Measurements from ENCODE around the gene RIMBP2.

Gene RIMBP2

GRCh38 chr12:130463275-130463658 is 252.8 kb downstream of the RIMBP2 start:
- H3K9me3 ChIP-seq (ENCODE audit: control insufficient read depth, low read length), result no peaks in the 10 kb centered on the region
- H3K36me3 ChIP-seq (ENCODE audit: control insufficient read depth, insufficient read depth, low read length), result no peaks in the 10 kb centered on the region
- WGBS, 2 experiments, result 85 to 87% methylated on average over 9 of the region's 9 CpGs
- H3K4me1 ChIP-seq (ENCODE audit: control insufficient read depth, insufficient read depth, low read length), result no peaks in the 10 kb centered on the region
- no peaks in the 10 kb centered on the region for H3K27me3 ChIP-seq (ENCODE audit: control insufficient read depth, insufficient read depth, low read length, poor library complexity, severe bottlenecking)
- no peak overlapping the region for H3K27ac ChIP-seq (ENCODE audit: insufficient read depth, low read depth, low read length, poor library complexity, severe bottlenecking)
- no peak overlapping the region for H3K4me3 ChIP-seq (ENCODE audit: insufficient read depth, low read depth, low read length)

- Histone ChIP-seq H3K27me3 (ENCODE audit: control insufficient read depth, insufficient read depth, low read length, poor library complexity, severe bottlenecking) (no peaks in the 10 kb centered on the region), H3K36me3 (ENCODE audit: control insufficient read depth, insufficient read depth, low read length) (no peaks in the 10 kb centered on the region), H3K4me3 (ENCODE audit: insufficient read depth, low read depth, low read length) (no peak overlapping the region), H3K4me1 (ENCODE audit: control insufficient read depth, insufficient read depth, low read length) (no peaks in the 10 kb centered on the region), H3K27ac (ENCODE audit: insufficient read depth, low read depth, low read length, poor library complexity, severe bottlenecking) (no peak overlapping the region), H3K9me3 (ENCODE audit: control insufficient read depth, low read length) (no peaks in the 10 kb centered on the region)
- 88 to 90% methylated on average over 21 of the region's 21 CpGs for WGBS, 2 experiments
These were observed 253.4 kb downstream of the RIMBP2 start for GRCh38 chr12:130462558-130463274.

GRCh38 chr12:130461839-130462557 is 254.1 kb downstream of the RIMBP2 start:
- Histone ChIP-seq H3K36me3 (ENCODE audit: control insufficient read depth, insufficient read depth, low read length) (no peaks in the 10 kb centered on the region), H3K4me1 (ENCODE audit: control insufficient read depth, insufficient read depth, low read length) (no peaks in the 10 kb centered on the region), H3K9me3 (ENCODE audit: control insufficient read depth, low read length) (no peaks in the 10 kb centered on the region), H3K27ac (ENCODE audit: insufficient read depth, low read depth, low read length, poor library complexity, severe bottlenecking) (no peak overlapping the region), H3K27me3 (ENCODE audit: control insufficient read depth, insufficient read depth, low read length, poor library complexity, severe bottlenecking) (no peaks in the 10 kb centered on the region), H3K4me3 (ENCODE audit: insufficient read depth, low read depth, low read length) (no peak overlapping the region)
- WGBS, 2 experiments, result 88 to 89% methylated on average over 22 of the region's 22 CpGs

DNA sequence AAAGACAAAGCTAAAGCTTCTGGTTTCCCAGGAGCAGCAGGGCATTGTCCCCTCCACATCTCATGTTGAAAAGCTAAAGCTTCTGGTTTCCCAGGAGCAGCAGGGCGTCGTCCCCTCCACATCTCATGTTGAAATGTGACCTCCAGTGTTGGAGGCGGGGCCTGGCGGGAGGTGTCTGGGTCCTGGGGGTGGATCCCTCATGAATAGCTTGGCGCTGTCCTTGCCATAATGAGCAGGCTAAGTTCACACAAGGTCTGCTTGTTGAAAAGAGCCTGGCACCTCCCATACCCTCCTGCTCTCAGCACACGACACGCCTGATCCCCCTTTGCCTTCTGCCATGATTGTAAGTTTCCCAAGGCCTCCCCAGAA is 254.7 kb downstream of the RIMBP2 start:
- Histone ChIP-seq H3K27ac (ENCODE audit: insufficient read depth, low read depth, low read length, poor library complexity, severe bottlenecking) (no peak overlapping the region), H3K4me1 (ENCODE audit: control insufficient read depth, insufficient read depth, low read length) (no peaks in the 10 kb centered on the region), H3K9me3 (ENCODE audit: control insufficient read depth, low read length) (no peaks in the 10 kb centered on the region), H3K4me3 (ENCODE audit: insufficient read depth, low read depth, low read length) (no peak overlapping the region), H3K27me3 (ENCODE audit: control insufficient read depth, insufficient read depth, low read length, poor library complexity, severe bottlenecking) (no peaks in the 10 kb centered on the region), H3K36me3 (ENCODE audit: control insufficient read depth, insufficient read depth, low read length) (no peaks in the 10 kb centered on the region)
- 84 to 86% methylated on average over 7 of the region's 7 CpGs for WGBS, 2 experiments

- no peak overlapping the region for H3K27ac ChIP-seq (ENCODE audit: insufficient read depth, low read depth, low read length, poor library complexity, severe bottlenecking)
- no peaks in the 10 kb centered on the region for H3K4me1 ChIP-seq (ENCODE audit: control insufficient read depth, insufficient read depth, low read length)
- H3K9me3 ChIP-seq (ENCODE audit: control insufficient read depth, low read length), result no peaks in the 10 kb centered on the region
- no peaks in the 10 kb centered on the region for H3K27me3 ChIP-seq (ENCODE audit: control insufficient read depth, insufficient read depth, low read length, poor library complexity, severe bottlenecking)
- no peak overlapping the region for H3K4me3 ChIP-seq (ENCODE audit: insufficient read depth, low read depth, low read length)
- WGBS, 2 experiments, result 91 to 92% methylated on average over 28 of the region's 28 CpGs
- no peaks in the 10 kb centered on the region for H3K36me3 ChIP-seq (ENCODE audit: control insufficient read depth, insufficient read depth, low read length)
These were observed 255.3 kb downstream of the RIMBP2 start for GRCh38 chr12:130460611-130461446.

DNA sequence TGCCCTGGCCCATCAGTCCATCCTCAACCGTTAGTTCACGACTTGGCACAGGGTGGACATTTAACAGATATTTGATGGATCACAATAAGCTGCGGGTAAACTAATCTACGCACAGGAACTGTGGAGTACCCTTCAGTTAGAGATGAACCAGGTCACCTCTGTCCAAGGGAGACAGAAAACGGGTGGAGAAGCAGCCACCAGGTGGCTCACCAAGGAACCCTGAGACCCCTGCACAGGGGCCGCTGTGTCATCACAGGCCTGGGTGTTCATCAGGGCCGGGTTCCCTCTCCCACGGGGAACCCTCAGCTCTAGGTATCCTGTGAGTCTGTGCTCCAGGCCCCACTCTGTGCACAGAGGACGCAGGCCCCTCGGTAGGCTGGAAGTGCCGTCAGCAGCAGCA is 256.2 kb downstream of the RIMBP2 start:
- H3K27me3 ChIP-seq (ENCODE audit: control insufficient read depth, insufficient read depth, low read length, poor library complexity, severe bottlenecking), result no peaks in the 10 kb centered on the region
- WGBS, 2 experiments, result 81 to 82% methylated on average over 11 of the region's 11 CpGs
- H3K36me3 ChIP-seq (ENCODE audit: control insufficient read depth, insufficient read depth, low read length), result no peaks in the 10 kb centered on the region
- no peak overlapping the region for H3K4me3 ChIP-seq (ENCODE audit: insufficient read depth, low read depth, low read length)
- no peaks in the 10 kb centered on the region for H3K9me3 ChIP-seq (ENCODE audit: control insufficient read depth, low read length)
- no peaks in the 10 kb centered on the region for H3K4me1 ChIP-seq (ENCODE audit: control insufficient read depth, insufficient read depth, low read length)
- H3K27ac ChIP-seq (ENCODE audit: insufficient read depth, low read depth, low read length, poor library complexity, severe bottlenecking), result no peak overlapping the region

DNA sequence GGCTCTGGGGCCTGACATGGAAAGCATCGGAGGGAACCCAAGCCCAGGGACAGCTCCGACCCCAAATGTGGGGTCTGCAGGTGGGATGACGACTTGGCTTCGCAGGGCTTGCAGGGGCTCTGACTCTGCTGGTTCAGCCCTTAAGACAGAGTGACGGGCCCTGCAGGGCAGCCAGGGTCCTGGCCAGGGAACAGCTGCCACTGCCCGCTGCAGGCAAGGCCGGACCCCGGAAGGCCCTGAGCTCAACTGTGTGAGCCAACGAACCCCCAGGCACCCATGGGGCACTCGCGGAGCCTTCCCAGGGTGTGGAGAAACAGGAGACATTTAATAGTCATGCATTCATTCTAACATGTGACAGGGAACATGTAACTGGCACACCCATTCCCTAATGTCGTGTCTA is 257.8 kb downstream of the RIMBP2 start:
- no peak overlapping the region for H3K4me3 ChIP-seq (ENCODE audit: insufficient read depth, low read depth, low read length)
- no peaks in the 10 kb centered on the region for H3K27me3 ChIP-seq (ENCODE audit: control insufficient read depth, insufficient read depth, low read length, poor library complexity, severe bottlenecking)
- 80 to 82% methylated on average over 12 of the region's 12 CpGs for WGBS, 2 experiments
- no peaks in the 10 kb centered on the region for H3K9me3 ChIP-seq (ENCODE audit: control insufficient read depth, low read length)
- no peaks in the 10 kb centered on the region for H3K36me3 ChIP-seq (ENCODE audit: control insufficient read depth, insufficient read depth, low read length)
- H3K27ac ChIP-seq (ENCODE audit: insufficient read depth, low read depth, low read length, poor library complexity, severe bottlenecking), result no peak overlapping the region
- no peaks in the 10 kb centered on the region for H3K4me1 ChIP-seq (ENCODE audit: control insufficient read depth, insufficient read depth, low read length)

DNA sequence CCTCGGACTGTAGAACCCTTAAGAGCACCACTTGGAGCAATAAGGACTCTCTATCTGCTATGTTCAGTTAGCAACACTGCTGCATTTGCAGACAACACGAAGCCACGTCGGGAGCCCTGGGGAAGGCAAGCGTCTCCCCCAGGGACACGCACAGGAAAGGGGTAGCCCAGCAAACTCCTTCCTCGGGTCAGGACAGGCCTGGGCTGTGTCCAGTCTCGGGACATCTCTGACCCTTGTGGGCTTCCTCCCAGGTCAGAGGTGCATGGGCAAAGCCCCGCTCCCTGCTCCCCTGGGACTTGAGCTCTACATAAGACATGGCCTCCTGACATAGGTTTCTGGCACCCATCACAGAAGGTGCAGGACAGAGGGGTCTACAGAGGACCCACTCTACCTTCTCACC is 258.9 kb downstream of the RIMBP2 start:
- Histone ChIP-seq H3K4me3 (ENCODE audit: insufficient read depth, low read depth, low read length) (no peak overlapping the region), H3K27me3 (ENCODE audit: control insufficient read depth, insufficient read depth, low read length, poor library complexity, severe bottlenecking) (no peaks in the 10 kb centered on the region), H3K36me3 (ENCODE audit: control insufficient read depth, insufficient read depth, low read length) (no peaks in the 10 kb centered on the region), H3K4me1 (ENCODE audit: control insufficient read depth, insufficient read depth, low read length) (no peaks in the 10 kb centered on the region), H3K27ac (ENCODE audit: insufficient read depth, low read depth, low read length, poor library complexity, severe bottlenecking) (no peak overlapping the region), H3K9me3 (ENCODE audit: control insufficient read depth, low read length) (no peaks in the 10 kb centered on the region)
- 93 to 95% methylated on average over 9 of the region's 9 CpGs for WGBS, 2 experiments

- H3K4me1 ChIP-seq (ENCODE audit: control insufficient read depth, insufficient read depth, low read length), result no peaks in the 10 kb centered on the region
- no peaks in the 10 kb centered on the region for H3K9me3 ChIP-seq (ENCODE audit: control insufficient read depth, low read length)
- WGBS, 2 experiments, result 94% methylated on average over 28 of the region's 28 CpGs
- no peaks in the 10 kb centered on the region for H3K36me3 ChIP-seq (ENCODE audit: control insufficient read depth, insufficient read depth, low read length)
- H3K4me3 ChIP-seq (ENCODE audit: insufficient read depth, low read depth, low read length), result no peak overlapping the region
- H3K27ac ChIP-seq (ENCODE audit: insufficient read depth, low read depth, low read length, poor library complexity, severe bottlenecking), result no peak overlapping the region
- no peaks in the 10 kb centered on the region for H3K27me3 ChIP-seq (ENCODE audit: control insufficient read depth, insufficient read depth, low read length, poor library complexity, severe bottlenecking)
These were observed 259.5 kb downstream of the RIMBP2 start for GRCh38 chr12:130456375-130457199.

Data from ectodermal cell (in vitro differentiated cells).